GM18499 (cell line): ENCODE data around the gene S1PR2.
"Not testable (repeated sequence)": the region's sequence is repeated elsewhere in the genome, so short reads cannot be mapped to it uniquely, and the experiment has no call there.

ENCODE experiments used
- ATAC-seq: cut with Tn5 transposase; IDR thresholded peaks from one replicate; pipeline ENCODE4 v1.9.1; 2021; ENCODE audit warnings: moderate number of reproducible peaks; ENCODE audit not compliant: insufficient read depth, unreplicated experiment

Gene S1PR2

GRCh38 chr19:10226376-10227025, 4.6 kb downstream of the S1PR2 start:
- no peak for ATAC-seq

GRCh38 chr19:10226021-10226375, 5.1 kb downstream of the S1PR2 start:
- ATAC-seq: no peak

DNA sequence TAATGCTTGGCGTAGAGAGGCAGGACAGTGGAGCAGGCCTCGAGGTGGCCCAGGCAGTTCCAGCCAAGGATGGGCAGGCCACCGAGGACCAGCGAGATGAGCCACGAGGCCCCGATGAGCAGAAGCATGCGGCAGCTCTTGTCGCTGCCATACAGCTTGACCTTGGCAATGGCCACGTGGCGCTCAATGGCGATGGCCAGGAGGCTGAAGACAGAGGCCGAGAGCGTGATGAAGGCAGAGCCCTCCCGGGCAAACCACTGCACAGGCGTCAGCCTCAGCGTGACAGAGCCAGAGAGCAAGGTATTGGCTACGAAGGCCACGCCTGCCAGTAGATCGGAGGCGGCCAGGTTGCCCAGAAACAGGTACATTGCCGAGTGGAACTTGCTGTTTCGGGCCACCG, 6.8 kb downstream of the S1PR2 start:
- ATAC-seq: no peak

- no peak for ATAC-seq
These were observed 7.5 kb downstream of the S1PR2 start for GRCh38 chr19:10223488-10224213.

- no peak for ATAC-seq
These were observed 8.8 kb downstream of the S1PR2 start for GRCh38 chr19:10222201-10222890.

- no peak for ATAC-seq
These were observed 10.4 kb downstream of the S1PR2 start for GRCh38 chr19:10220695-10221094.

DNA sequence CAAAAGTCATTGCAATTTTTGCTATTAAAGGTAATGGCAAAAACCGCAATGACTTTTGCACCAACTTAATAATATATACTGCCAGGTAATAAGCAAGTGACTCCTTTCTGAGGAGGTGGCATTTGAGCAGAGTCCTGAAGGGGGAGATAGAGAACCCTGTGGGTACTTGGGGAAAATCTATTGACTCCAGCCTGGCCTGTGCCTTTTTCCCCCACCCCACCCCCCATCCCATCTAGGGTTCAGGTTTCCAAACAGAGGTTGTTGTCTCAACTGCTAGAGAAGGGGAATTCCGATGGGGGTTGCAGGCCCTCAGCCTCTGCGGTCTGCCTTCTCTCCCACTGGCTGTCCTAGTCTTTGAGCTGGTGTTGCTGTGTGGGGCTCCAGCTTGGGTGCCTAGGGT, 11.5 kb downstream of the S1PR2 start:
- ATAC-seq: no peak

- no peak for ATAC-seq
These were observed 14.0 kb downstream of the S1PR2 start for GRCh38 chr19:10217085-10217484.

GRCh38 chr19:10214784-10215183, 16.3 kb downstream of the S1PR2 start:
- ATAC-seq: no peak

- no peak for ATAC-seq
These were observed 19.4 kb downstream of the S1PR2 start for GRCh38 chr19:10211691-10212090.

DNA sequence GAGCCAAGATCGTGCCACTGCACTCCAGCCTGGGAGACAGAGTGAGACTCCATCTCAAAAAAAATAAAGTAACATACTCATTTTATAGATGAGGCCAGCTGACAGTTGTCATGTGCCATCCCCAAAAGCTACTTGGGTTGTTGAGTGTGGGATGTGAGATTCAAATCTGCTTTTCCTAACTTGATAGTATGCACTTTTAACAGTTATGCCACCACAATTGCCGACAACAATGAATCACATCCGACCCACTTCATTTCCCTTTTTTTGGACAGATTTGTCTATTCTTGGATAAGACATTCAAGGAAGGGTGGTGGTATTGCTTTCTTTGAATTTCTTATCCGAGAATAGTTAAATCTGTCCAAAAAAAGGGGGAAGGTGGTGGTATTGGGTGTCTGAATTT, 20.1 kb downstream of the S1PR2 start:
- ATAC-seq: no peak

- no peak for ATAC-seq
These were observed 21.8 kb downstream of the S1PR2 start for GRCh38 chr19:10209315-10209714.

DNA sequence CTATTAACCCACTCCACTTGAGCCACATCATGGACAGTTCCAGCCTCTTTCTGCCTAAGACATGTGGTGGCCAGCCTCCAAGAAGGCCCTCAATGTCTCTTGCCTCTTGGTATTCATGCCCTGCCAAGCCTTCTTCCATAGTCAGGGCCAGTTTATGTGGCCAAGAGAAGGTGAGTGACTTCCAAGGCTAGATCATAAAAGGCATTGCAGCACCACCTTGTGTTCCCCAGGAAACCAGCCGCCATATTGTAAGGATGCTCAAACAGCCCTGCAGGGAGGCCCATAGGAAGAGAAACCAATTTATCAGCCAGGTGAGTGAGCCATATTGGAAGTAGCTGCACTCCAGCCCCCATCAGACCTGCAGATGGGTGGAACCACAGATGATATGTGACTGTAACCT, 24.1 kb downstream of the S1PR2 start:
- no peak for ATAC-seq

DNA sequence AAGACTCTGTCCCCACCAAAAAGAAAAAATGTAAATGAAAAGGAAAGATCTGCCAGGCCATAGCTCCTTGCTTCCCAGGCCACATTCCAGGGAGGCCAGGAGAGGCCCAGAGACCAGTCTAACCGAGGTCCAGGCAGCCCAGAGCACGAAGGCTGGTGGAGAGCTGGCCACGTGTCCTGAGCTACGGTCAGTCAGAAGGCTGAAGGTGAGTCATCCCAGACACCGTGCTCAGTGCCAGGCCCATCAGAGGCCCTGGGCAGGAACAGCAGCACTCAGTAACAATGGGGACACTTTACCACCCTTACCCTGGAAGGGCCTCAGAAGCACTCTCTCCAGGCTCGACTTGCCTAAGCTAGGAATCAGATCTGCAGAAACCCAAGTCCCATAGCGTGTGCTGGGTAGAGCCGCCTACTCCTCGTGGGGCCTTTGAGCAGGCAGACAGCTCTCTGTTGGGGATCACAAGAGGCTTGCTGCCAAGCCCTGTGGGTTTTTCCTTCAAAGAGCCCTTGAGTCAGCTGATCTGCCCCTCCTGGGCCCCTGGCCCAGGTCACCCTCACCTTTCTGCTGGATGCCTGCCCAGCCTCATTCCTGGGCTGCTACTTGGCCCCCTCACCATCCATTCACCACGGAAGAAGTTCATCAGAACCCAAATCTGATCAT, 24.8 kb downstream of the S1PR2 start:
- no peak for ATAC-seq

DNA sequence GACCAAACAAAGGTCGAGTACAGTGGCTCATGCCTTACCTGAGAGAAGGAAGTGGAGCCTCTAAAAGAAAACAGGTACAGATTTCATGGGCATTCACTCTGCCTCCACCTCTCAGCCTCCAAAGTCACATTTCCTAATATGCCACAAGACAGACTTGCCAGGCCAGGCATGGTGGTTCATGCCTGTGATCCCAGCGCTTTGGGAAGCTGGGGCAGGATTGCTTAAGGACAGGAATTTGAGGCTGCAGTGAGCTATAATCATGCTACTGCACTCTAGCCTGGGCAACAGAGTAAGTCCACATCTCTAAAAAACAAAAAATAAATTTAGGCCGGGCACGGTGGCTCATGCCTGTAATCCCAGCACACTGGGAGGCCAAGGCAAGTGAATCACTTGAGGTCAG, 25.5 kb downstream of the S1PR2 start:
- no peak for ATAC-seq

GRCh38 chr19:10203686-10204085, 27.4 kb downstream of the S1PR2 start:
- ATAC-seq: no peak

DNA sequence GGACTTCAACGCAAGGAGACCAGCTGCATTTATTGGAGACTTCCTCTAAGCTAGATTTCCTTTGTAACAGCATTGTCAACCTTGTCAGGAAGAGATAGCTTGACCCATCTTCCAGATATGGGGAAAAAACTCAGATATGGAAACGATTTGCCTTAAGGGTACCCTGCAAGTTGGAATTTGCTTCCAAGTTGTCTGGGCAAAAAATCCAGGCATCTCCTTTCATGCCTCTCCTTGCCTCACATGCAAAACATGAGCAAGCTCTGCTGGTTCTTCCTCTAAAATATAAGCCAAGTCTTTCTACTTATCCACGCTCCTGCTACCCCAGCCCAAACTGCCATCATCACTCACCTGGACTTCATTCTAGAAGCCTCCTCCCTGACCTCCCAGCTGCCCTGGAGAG, 30.0 kb downstream of the S1PR2 start:
- ATAC-seq: no peak

DNA sequence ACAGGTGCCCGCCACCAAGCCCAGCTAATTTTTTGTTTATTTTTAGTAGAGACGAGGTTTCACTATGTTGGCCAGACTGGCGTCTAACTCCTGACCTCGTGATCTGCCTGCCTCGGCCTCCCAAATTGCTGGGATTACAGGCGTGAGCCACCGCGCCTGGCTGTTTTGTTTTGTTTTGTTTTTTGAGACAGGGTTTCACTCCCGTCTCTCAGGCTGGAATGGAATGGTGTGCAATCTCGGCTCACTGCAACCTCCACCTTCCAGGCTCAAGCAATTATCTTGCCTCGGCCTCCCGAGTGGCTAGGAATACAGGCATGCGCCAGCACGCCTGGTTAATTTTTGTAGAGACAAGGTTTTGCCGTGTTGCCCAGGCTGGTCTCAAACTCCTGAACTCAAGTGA, 31.0 kb downstream of the S1PR2 start:
- ATAC-seq: not testable (repeated sequence)

- not testable (repeated sequence) for ATAC-seq
These were observed 32.1 kb downstream of the S1PR2 start for GRCh38 chr19:10198889-10199644.

DNA sequence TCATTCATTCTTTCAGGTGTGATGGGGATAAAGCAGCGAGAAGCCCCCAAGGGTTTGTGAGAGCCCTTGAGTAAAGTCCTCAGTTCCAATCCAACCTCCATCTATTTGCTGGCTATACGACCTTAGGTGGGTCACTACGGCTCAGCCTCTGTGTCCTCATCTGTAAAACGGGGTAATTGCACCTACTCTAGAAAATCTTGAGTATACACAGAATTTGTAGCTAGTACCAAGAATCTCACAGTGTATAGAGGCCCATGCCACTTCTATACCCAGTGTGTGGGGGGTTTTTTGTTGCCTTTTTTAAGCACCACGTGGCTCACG, 36.0 kb downstream of the S1PR2 start:
- ATAC-seq: no peak
